Thyroid gland (tissue), 4 donors: ENCODE results near the gene PANX1.
"Not testable (repeated sequence)": the region's sequence is repeated elsewhere in the genome, so short reads cannot be mapped to it uniquely, and the experiment has no call there.

Experiments
- CTCF ChIP-seq, 6 experiments: fragments of 200-600 bp in 3 of 6; fragments of 450-650 bp in 3 of 6; sonication (generic) in 3 of 6; IDR thresholded peaks; one replicate each; pipeline ENCODE4 v1.5.1; 2016 to 2019; ENCODE audit warnings: antibody characterized with exemption in 6 of 6, mild to moderate bottlenecking in 2 of 6, inconsistent platforms in 1 of 6, moderate library complexity in 1 of 6
- POLR2A ChIP-seq, 2 donors: fragments of 450-650 bp; IDR thresholded peaks; one replicate each; pipeline ENCODE4 v1.6.1; 2017; ENCODE audit warnings: antibody characterized with exemption in 2 of 2, mild to moderate bottlenecking in 2 of 2, moderate library complexity in 1 of 2

- TF ChIP-seq POLR2A, CTCF (IDR thresholded peaks at IDR 0.05): not testable (repeated sequence)
Observed at GRCh38 chr11:94120516-94120915, 8.1 kb upstream of the PANX1 start.
